HG03196 (cell line): ENCODE data around the gene PRKCE.

Experiments
- ATAC-seq: cut with Tn5 transposase; IDR thresholded peaks from one replicate; pipeline ENCODE4 v1.9.1; 2021; ENCODE audit not compliant: unreplicated experiment

PRKCE gene

GRCh38 chr2:46003903-46004473 is 352.5 kb downstream of the PRKCE start:
- ATAC-seq = no peak

- ATAC-seq = no peak
Measured at GRCh38 chr2:46006473-46007025, 355.1 kb downstream of the PRKCE start.

- ATAC-seq = no peak
Measured at GRCh38 chr2:46007412-46007811, 355.9 kb downstream of the PRKCE start.

GRCh38 chr2:46008091-46008870 is 356.8 kb downstream of the PRKCE start:
- no peak for ATAC-seq

- no peak for ATAC-seq
Measured at GRCh38 chr2:46009315-46009714, 357.8 kb downstream of the PRKCE start.

GRCh38 chr2:46009772-46010171 is 358.3 kb downstream of the PRKCE start:
- ATAC-seq = no peak

- no peak for ATAC-seq
Measured at GRCh38 chr2:46010223-46010924, 358.9 kb downstream of the PRKCE start.

- no peak for ATAC-seq
Measured at GRCh38 chr2:46010925-46011490, 359.5 kb downstream of the PRKCE start.

- ATAC-seq = no peak
Measured at GRCh38 chr2:46012618-46013240, 361.3 kb downstream of the PRKCE start.

GRCh38 chr2:46013726-46014125 is 362.3 kb downstream of the PRKCE start:
- no peak for ATAC-seq

GRCh38 chr2:46014911-46015654 is 363.6 kb downstream of the PRKCE start:
- no peak for ATAC-seq

GRCh38 chr2:46015671-46016070 is 364.2 kb downstream of the PRKCE start:
- ATAC-seq = no peak

- ATAC-seq = no peak
Measured at GRCh38 chr2:46016091-46016490, 364.6 kb downstream of the PRKCE start.

GRCh38 chr2:46018773-46019591 is 367.5 kb downstream of the PRKCE start:
- no peak for ATAC-seq

GRCh38 chr2:46020416-46020815 is 368.9 kb downstream of the PRKCE start:
- ATAC-seq = no peak

GRCh38 chr2:46023165-46023854 is 371.8 kb downstream of the PRKCE start:
- no peak for ATAC-seq

GRCh38 chr2:46024146-46024779 is 372.8 kb downstream of the PRKCE start:
- ATAC-seq = no peak

GRCh38 chr2:46025081-46025480 is 373.6 kb downstream of the PRKCE start:
- no peak for ATAC-seq
